IPS-18a (cell line): ENCODE results near the gene SMIM29.

ENCODE experiments used
- H3K27ac ChIP-seq: one replicate; pipeline ENCODE4 v1.5.1; 2013; ENCODE audit warnings: low read length
- H3K27me3 ChIP-seq: one replicate; pipeline ENCODE4 v1.6.1; 2013; ENCODE audit warnings: mild to moderate bottlenecking, low read length; ENCODE audit not compliant: control insufficient read depth, insufficient read depth
- H3K36me3 ChIP-seq: one replicate; pipeline ENCODE4 v1.6.1; 2013; ENCODE audit warnings: low read depth, low read length; ENCODE audit not compliant: control insufficient read depth
- H3K4me1 ChIP-seq: one replicate; pipeline ENCODE4 v1.6.1; 2013; ENCODE audit warnings: low read depth, low read length; ENCODE audit not compliant: control insufficient read depth
- H3K4me3 ChIP-seq: one replicate; pipeline ENCODE4 v1.5.1; 2013; ENCODE audit warnings: low read length
- H3K9ac ChIP-seq: one replicate; pipeline ENCODE4 v1.6.1; 2013; ENCODE audit warnings: mild to moderate bottlenecking, low read length, moderate library complexity
- H3K9me3 ChIP-seq: one replicate; pipeline ENCODE4 v1.6.1; 2013; ENCODE audit warnings: low read depth, low read length; ENCODE audit not compliant: control insufficient read depth

The SMIM29 gene

DNA sequence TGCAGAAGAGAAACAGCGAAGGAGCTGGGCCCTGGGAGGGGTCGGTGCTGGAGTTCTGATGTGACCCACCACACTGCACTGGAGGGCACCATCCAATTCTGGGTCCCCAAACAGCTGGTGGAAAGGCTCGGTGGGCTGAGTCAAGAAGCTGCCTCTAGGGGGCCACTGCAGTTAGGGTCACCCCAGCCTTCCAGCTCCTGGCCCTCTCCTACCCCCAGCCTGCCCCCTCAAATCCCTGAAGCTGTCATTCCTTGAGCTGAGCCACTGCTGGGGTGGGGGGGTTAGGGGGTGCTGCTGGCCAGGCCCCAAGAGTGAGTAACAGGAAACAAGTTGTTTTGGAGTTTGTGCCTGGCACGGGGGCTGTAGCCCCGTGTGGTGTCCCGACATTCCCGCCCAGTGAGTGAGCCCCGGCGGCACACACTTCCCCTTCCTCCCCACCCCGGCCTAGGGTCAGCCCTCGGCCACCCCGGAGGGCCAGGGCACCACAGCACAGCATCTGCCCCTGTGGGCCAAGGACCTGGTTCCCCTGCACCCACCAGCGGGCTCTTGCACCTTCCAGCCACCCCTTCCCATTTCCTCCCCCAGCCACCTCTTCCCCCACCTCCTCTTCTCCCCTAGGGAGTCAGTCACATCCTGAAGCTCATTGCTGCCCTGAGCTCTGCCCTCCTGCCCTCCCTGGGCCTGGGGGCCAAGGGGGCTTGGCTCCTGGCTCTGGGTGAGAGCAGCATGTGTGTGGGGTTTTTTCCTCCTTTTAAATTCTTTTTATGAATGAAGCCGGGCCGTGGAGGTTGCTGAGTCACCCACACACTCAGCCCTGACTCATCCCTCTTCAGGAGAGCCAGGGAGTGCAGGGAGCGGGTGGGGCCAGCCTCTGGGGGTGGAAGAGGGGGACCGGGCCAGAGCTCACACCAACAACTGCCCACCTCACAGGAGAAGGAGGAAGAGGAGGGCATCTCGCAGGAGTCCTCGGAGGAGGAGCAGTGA is 4.6 kb downstream of the SMIM29 start:
- Histone ChIP-seq H3K27ac (no peak overlapping the region), H3K27me3 (no peaks in the 10 kb centered on the region), H3K4me1 (peaks cover 12% of the 10 kb centered on the region), H3K36me3 (peaks cover 55% of the 10 kb centered on the region), H3K9ac (no peak overlapping the region), H3K9me3 (no peaks in the 10 kb centered on the region), H3K4me3 (no peak overlapping the region)

DNA sequence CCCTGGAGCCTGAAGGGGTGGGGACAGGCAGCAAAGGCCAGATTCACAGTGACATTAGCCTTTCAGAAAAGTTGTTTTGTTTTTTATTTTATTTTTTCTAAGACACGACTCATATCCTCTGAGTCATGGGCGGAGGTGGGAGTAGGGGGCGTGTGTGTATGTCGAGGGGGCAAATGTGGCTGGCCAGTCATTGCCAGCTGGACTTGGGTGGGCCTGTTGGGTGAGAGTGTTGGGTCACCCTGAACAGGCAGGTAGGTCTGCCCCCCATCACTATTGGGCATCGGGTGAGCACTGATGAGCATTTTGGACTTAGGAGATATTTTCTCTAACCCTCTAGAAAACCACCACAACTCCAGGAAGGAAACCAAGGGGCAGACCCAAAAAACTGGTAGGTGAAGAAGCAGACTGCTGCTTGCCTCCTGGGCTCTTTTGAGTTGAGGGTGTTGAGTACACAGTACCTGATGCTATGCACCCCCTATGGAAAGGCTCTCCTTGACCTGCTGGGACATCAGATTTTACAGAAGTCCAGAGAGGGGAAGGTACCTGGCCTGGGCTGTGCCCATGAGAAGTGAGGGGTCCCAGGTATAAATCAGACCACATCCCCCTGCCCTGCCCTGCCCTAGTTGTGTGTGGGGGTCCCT is 5.6 kb downstream of the SMIM29 start:
- Histone ChIP-seq H3K36me3 (peaks cover 59% of the 10 kb centered on the region), H3K9ac (no peak overlapping the region), H3K27ac (no peak overlapping the region), H3K4me3 (no peak overlapping the region), H3K27me3 (no peaks in the 10 kb centered on the region), H3K4me1 (peaks cover 12% of the 10 kb centered on the region), H3K9me3 (no peaks in the 10 kb centered on the region)

DNA sequence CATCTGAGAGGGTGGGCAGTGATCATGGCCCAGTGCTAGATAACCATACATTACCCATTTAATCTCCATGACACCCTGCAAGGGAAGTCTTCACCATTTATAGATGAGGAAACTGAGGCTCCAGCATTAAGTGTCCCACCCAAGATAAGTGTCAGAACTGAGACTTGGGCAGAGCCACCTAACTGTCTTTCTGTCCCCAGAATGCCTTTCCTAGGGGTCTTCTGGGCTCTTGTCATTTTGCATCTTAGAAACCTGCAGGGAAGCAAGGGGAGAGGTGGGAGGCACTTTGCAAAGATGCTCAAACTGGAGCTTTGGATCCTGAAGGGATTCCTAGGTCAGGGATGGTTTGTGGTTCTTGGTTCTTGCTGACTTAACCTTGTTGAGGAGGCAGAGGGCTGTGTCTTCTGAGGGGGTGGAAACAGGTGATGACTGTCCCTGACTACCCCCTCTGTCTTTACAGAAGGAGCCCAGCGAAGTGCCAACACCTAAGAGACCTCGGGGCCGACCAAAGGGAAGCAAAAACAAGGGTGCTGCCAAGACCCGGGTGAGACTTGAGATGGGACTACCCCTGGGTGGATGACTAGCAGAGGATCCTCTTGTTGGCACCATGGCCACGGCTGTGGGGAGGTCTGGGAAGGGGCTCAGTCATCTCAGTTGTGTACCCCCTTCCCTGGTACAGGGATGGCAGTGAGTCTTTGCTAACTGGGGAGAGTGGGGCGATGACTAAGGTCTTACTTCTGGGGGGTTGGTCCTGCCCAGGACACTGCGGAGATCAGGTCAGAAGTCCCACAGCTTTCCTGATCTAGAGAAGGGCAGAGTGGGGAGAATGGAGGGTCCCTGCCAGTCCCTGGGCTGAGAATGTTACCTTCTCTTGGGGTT is 6.3 kb downstream of the SMIM29 start:
- no peak overlapping the region for H3K4me3 ChIP-seq
- no peak overlapping the region for H3K9ac ChIP-seq
- no peaks in the 10 kb centered on the region for H3K27me3 ChIP-seq
- no peaks in the 10 kb centered on the region for H3K9me3 ChIP-seq
- no peak overlapping the region for H3K27ac ChIP-seq
- peaks cover 59% of the 10 kb centered on the region for H3K36me3 ChIP-seq
- H3K4me1 ChIP-seq, result peaks cover 12% of the 10 kb centered on the region

DNA sequence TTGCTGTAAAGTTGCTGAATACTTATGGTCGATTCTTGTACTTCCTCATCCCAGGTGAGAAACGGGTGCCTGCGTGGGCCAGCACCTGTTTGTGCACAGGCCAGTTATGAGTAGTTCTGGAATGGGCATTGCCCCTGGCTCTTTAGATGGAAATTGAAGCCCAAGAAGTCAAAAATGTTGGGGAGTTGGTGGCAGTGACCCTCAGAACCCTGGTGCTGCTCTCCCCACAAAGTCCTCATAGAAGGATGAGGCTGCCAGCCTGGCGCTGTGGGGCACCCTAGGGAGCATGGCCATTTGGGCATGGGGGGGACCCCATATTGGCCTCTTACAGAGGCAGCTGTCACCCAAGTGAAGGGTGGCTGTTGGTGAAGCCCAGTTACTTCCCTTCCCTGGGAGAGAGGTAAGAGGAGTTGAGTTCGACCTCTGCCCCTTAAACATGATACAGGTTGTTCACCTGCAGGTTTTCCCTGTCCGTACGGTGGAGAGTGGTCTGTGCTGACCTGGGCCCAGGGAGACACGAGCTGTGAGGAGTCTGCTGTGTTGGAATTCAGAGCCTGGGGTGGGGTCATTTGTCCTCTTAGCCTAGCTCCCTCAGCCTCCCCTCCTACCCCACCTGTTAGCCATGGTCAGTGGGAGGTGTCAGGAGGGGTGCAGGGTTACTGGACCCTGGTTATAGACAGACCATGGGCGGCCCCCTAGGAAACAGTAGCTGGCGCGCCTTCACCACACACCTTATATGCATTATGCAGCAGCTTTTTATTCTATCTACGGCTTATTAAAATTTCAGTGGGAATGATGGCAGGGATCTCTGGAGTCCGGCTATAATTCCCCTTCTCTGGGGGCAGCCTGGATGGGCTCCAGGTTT is 7.2 kb downstream of the SMIM29 start:
- H3K27me3 ChIP-seq, result no peaks in the 10 kb centered on the region
- peaks cover 12% of the 10 kb centered on the region for H3K4me1 ChIP-seq
- H3K36me3 ChIP-seq, result peaks cover 59% of the 10 kb centered on the region
- H3K27ac ChIP-seq, result no peak overlapping the region
- H3K9me3 ChIP-seq, result no peaks in the 10 kb centered on the region
- no peak overlapping the region for H3K9ac ChIP-seq
- H3K4me3 ChIP-seq, result no peak overlapping the region

DNA sequence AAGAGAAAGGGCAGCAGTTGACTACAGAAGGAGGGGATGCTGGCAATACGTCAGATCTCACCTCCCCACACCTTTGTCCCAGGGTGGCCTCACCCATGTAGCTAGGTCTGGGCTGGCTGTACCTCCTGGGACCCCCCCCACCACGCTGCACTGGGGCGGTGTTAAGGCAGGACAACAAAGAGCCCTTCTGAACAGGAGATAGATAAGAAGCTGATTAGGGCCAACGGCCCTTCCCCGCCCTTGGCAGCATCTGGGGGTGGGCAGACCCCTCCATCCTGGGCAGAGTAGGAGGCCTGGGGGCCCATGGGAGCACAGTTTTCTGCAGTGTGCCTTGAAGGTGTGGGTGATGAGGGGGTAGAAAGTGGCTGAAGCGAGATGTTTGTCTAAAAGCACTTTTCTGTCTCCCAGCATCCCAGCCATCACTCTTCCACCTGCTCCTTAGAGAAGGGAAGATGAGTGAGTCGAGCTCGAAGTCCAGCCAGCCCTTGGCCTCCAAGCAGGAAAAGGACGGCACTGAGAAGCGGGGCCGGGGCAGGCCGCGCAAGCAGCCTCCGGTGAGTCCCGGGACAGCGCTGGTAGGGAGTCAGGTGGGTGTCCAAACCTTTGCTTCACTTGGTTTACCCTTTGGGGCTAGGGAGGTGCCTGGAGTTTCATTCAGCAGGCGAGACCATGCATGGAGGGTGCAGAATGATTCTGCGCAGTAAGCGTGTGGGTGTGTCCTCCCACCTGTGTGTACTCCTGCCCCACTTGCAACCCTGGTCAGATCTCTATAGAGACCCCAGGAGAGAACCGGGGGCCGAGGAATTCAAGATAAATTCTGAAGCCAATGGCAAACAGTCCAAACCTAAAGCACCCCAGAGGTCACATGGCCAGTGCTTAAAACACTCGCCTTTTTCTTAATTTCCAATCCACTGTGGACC is 8.2 kb downstream of the SMIM29 start:
- Histone ChIP-seq H3K27ac (no peak overlapping the region), H3K4me3 (peak overlapping the region; percentile 95), H3K4me1 (peaks cover 12% of the 10 kb centered on the region), H3K36me3 (peaks cover 59% of the 10 kb centered on the region), H3K9me3 (no peaks in the 10 kb centered on the region), H3K9ac (peak overlapping the region; percentile 95), H3K27me3 (no peaks in the 10 kb centered on the region)

DNA sequence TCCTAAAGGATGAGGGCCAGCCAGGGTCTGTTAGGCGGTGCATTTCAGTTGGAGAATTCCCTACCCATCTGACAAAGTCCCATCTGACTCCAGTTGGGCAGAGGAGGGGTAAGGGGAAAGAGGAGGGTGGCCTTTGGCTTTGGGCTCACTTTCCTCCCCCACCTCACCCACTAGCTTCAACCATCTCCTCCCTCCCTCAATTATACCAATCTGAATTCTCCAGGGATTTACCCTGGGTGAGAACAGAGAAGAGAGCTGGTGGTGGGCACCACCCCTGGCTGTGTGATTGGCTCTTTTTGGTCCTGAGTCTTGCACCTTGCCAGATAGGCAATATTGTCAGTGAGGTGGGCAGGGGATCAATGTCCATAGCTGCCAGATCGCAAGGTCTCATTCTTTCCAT is 8.9 kb downstream of the SMIM29 start:
- Histone ChIP-seq H3K36me3 (peaks cover 59% of the 10 kb centered on the region), H3K9me3 (no peaks in the 10 kb centered on the region), H3K4me3 (peak overlapping the region; percentile 95), H3K27ac (no peak overlapping the region), H3K9ac (peak overlapping the region; percentile 95), H3K4me1 (peaks cover 12% of the 10 kb centered on the region), H3K27me3 (no peaks in the 10 kb centered on the region)

DNA sequence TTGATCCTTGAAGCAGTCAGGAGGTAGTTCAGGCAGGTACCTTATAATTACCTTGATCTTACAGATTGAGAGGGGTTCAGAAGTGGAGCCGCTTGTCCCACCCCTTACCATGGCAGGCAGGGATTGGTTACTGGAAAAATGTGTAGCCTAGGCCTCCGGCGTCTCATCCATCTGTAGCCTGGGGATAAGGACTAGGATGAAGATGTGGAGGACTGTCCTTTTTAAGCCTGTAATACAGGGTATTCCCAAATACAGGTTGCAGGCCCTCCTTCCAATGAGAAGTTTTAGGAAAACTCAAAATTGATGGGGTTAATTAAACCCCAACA is 9.3 kb downstream of the SMIM29 start:
- Histone ChIP-seq H3K27ac (no peak overlapping the region), H3K9me3 (no peaks in the 10 kb centered on the region), H3K36me3 (peaks cover 57% of the 10 kb centered on the region), H3K27me3 (no peaks in the 10 kb centered on the region), H3K4me1 (peaks cover 14% of the 10 kb centered on the region), H3K9ac (peak overlapping the region; percentile 95), H3K4me3 (peak overlapping the region; percentile 95)

DNA sequence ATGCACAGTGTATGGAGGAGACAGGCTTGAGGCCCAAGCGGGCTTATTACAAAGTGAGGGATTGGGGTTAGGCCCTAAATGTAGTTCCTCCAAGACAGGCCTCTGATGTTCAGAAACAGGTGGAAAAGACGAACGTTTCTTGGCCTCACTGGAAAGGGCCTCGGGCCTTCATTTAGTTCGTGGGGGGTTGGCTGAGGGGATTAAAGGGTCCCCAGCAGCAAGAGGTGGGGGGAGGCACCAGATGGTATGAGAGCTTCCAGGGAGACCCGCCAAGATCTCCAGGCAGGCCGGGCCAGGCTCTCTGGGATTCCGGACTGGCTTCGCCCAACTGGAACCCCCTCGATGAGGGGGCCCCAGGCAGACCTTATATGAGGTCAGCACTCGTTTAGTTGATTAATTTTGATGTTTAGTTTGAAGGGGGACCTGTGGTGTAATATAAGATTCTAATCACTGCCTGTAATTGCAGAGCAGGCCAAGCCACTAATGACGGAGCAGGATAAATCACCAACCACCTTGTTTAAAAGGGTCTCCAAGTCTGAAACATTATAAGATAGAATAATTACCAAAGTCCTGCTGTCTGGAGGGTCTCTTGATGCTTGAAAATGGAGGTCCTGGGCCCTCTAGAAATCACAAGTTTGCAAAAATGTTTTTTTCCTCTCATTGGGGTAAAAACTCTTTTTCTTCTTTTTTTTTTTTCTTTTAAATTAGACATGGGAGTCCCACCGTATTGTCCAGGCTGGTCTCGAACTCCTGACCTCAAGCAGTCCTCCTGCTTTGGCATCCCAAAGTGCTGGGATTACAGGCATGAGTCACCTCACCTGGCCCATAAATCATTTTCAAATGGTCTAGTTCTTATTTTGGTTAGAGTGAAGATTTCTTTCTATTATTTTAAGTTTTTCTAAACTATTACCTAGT is 10.0 kb downstream of the SMIM29 start:
- H3K36me3 ChIP-seq, result peaks cover 50% of the 10 kb centered on the region
- H3K27ac ChIP-seq, result peak overlapping the region; percentile 73
- peaks cover 20% of the 10 kb centered on the region for H3K4me1 ChIP-seq

DNA sequence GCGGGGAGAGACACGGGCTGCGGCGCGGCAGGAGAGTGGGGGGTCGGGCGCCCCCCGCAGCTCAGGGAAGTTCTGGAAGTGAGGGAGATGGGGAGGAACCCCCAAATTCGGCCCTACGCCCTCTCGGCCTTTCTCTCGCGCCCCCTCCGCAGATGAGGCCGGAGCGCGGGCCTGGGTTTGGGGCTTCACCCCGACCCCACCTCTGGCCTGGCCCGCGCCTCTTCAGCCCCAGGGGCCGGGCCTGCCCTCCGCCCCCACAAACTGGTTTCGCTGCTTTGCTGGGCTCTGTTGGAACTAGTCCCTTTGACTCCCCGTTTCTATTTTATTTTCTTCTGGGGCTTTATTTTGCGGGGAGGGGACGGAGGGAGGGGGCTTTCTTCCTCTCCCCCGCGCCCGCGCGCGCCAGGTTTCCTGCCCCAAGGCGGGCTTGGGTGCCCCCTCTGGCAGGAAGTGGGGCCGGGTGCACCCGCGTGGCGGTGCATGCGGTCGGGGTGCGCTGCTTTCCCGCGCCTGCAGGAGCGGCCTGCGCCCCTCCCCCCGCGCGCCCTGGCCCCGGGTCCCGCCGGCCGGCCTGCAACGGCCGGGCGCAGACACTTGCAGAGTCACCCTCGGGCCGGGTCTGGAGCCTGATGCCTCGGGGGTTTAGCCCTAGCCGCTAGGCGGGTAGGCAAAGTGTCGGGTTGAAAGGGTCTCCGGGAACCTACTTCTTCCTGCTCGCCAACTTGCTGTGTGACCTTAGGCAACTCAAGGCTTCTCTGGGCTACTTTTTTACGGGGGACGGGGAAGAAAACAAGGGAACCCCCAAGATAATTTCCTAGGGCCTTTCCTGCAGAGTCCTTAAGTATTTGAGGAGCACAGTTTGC is 10.9 kb downstream of the SMIM29 start:
- H3K4me1 ChIP-seq, result peaks cover 19% of the 10 kb centered on the region
- no peaks in the 10 kb centered on the region for H3K9me3 ChIP-seq
- H3K9ac ChIP-seq, result peak overlapping the region; percentile 95
- H3K4me3 ChIP-seq, result peak overlapping the region; percentile 95
- H3K27ac ChIP-seq, result peak overlapping the region; percentile 73
- no peaks in the 10 kb centered on the region for H3K27me3 ChIP-seq
- peaks cover 41% of the 10 kb centered on the region for H3K36me3 ChIP-seq

More for the DNA sequence above, 10.0 kb downstream of the SMIM29 start:
- Histone ChIP-seq H3K4me3 (peak overlapping the region; percentile 95), H3K9ac (peak overlapping the region; percentile 95), H3K27me3 (no peaks in the 10 kb centered on the region), H3K9me3 (no peaks in the 10 kb centered on the region)
